ENCODE measurements around the gene CRELD2. TPM values are rescaled to one million over a fixed set of nuclear protein-coding genes. Genes with fewer than 3 reads are reported as not detected.

The CRELD2 gene
- total RNA-seq, 1 donor from 2014 or later, result 73.9 TPM

Other genes starting within 250 kb of the CRELD2 start
- 46.6 and 48.1 TPM in 2 replicates for gene BRD1, start 90.8 kb upstream of the CRELD2 start, total RNA-seq
- 23.3 and 24.0 TPM in 2 replicates for gene ZBED4, start 64.8 kb upstream of the CRELD2 start, total RNA-seq
- gene ALG12, start 196 bp upstream of the CRELD2 start, total RNA-seq, result 15.6 and 20.7 TPM in 2 replicates
- 52.6 and 52.8 TPM in 2 replicates for gene PIM3, start 42.1 kb downstream of the CRELD2 start, total RNA-seq
- gene IL17REL, start 94.1 kb downstream of the CRELD2 start, total RNA-seq, result not detected in 2 replicates
- gene TTLL8, start 139.7 kb downstream of the CRELD2 start, total RNA-seq, result not detected in 2 replicates
- 0.32 and 0.55 TPM in 2 replicates for gene MLC1, start 166.8 kb downstream of the CRELD2 start, total RNA-seq
- gene MOV10L1, start 171.4 kb downstream of the CRELD2 start, total RNA-seq, result not detected in 2 replicates